GM12878 (cell line): Measurements from ENCODE around the gene CHSY3.

Experiments used
- CTCF ChIP-seq, 3 experiments: IDR thresholded peaks in 2 of 3; conservative IDR thresholded peaks in 1 of 3; 2 replicates each; pipeline ENCODE4 v1.5.1; 2011; ENCODE audit warnings: low read depth in 3 of 3, low read length in 3 of 3, mild to moderate bottlenecking in 3 of 3, control low read depth in 2 of 3, moderate library complexity in 2 of 3, inconsistent platforms in 1 of 3, mixed read lengths in 1 of 3; ENCODE audit not compliant: control insufficient read depth in 2 of 3, insufficient read depth in 1 of 3; ENCODE audit errors: extremely low read depth in 1 of 3
- POLR2A ChIP-seq: IDR thresholded peaks from 2 replicates; pipeline ENCODE4 v1.6.1; 2011; ENCODE audit warnings: low read depth, mild to moderate bottlenecking, low read length
- REST ChIP-seq: IDR thresholded peaks from 2 replicates; pipeline ENCODE4 v1.6.1; 2012; ENCODE audit warnings: mild to moderate bottlenecking, low read depth, low read length

- TF ChIP-seq CTCF (IDR thresholded peaks at IDR 0.05 in 2 of 3, conservative IDR thresholded peaks at IDR 0.05 in 1 of 3; ENCODE audit: control insufficient read depth in 2 of 3, extremely low read depth in 1 of 3, insufficient read depth in 1 of 3, low read depth in 3 of 3, low read length in 3 of 3) (no peak), POLR2A (no peak), REST (no peak)
These were observed 5.0 kb downstream of the CHSY3 start for GRCh38 chr5:129909225-129909624.
